CD14-positive monocyte (primary cell): ENCODE results near the gene MCF2L. TPM values are rescaled to one million over a fixed set of nuclear protein-coding genes. Genes with fewer than 3 reads are reported as not detected.

ENCODE experiments used
- DNase-seq, 3 donors: peaks; one replicate each; pipeline ENCODE4 v3.0.0-alpha.2; 2011 to 2022
- H2AFZ ChIP-seq: 2 replicates; pipeline ENCODE4 v1.6.0; 2012; ENCODE audit warnings: mild to moderate bottlenecking, low read depth, low read length, inconsistent platforms; ENCODE audit not compliant: insufficient read depth, poor library complexity, severe bottlenecking
- H3K27ac ChIP-seq, 2 donors: 1 replicate in 1 of 2; 2 replicates in 1 of 2; pipeline ENCODE4 v1.5.1; 2012 to 2013; ENCODE audit warnings: low read length in 2 of 2, control low read depth in 1 of 2, inconsistent platforms in 1 of 2, low read depth in 1 of 2, mild to moderate bottlenecking in 1 of 2
- H3K27me3 ChIP-seq, 2 donors: one replicate each; pipeline versions ENCODE4 v1.6.0 to v1.6.1; 2011 to 2013; ENCODE audit warnings: low read length in 2 of 2; ENCODE audit not compliant: control insufficient read depth in 2 of 2, insufficient read depth in 2 of 2
- H3K36me3 ChIP-seq, 2 donors: replicated peaks in 1 of 2; 1 replicate in 1 of 2; 2 replicates in 1 of 2; pipeline versions ENCODE4 v1.5.1 to v1.6.1; 2012 to 2013; ENCODE audit warnings: low read length in 2 of 2, control low read depth in 1 of 2, inconsistent platforms in 1 of 2, mild to moderate bottlenecking in 1 of 2; ENCODE audit not compliant: insufficient read depth in 2 of 2, control insufficient read depth in 1 of 2
- H3K4me1 ChIP-seq, 2 donors: 1 replicate in 1 of 2; 2 replicates in 1 of 2; pipeline versions ENCODE4 v1.5.1 to v1.6.1; 2012 to 2013; ENCODE audit warnings: low read length in 2 of 2, control low read depth in 1 of 2, inconsistent platforms in 1 of 2, mild to moderate bottlenecking in 1 of 2, moderate library complexity in 1 of 2; ENCODE audit not compliant: insufficient read depth in 2 of 2, control insufficient read depth in 1 of 2
- H3K4me2 ChIP-seq: replicated peaks from 2 replicates; pipeline ENCODE3; 2012; ENCODE audit warnings: low read length, moderate library complexity, mild to moderate bottlenecking; ENCODE audit not compliant: poor library complexity, severe bottlenecking; ENCODE audit errors: extremely low read depth
- H3K4me3 ChIP-seq, 3 experiments: fragments of 200-600 bp in 1 of 3; sonication (generic) in 1 of 3; replicated peaks in 1 of 3; 1 replicate in 2 of 3; 2 replicates in 1 of 3; pipeline ENCODE4 v1.5.1; 2011 to 2013; ENCODE audit warnings: low read length in 3 of 3, mild to moderate bottlenecking in 3 of 3, control low read depth in 2 of 3, low read depth in 2 of 3, inconsistent platforms in 1 of 3, moderate library complexity in 1 of 3
- H3K79me2 ChIP-seq: 2 replicates; pipeline ENCODE4 v1.6.0; 2012; ENCODE audit warnings: mild to moderate bottlenecking, control low read depth, inconsistent platforms, low read length, moderate library complexity; ENCODE audit not compliant: insufficient read depth
- H3K9ac ChIP-seq: 2 replicates; pipeline ENCODE4 v1.6.0; 2017; ENCODE audit warnings: low read length, mild to moderate bottlenecking; ENCODE audit not compliant: insufficient read depth, poor library complexity, severe bottlenecking
- H3K9me3 ChIP-seq, 2 donors: replicated peaks in 1 of 2; 1 replicate in 1 of 2; 2 replicates in 1 of 2; pipeline versions ENCODE4 v1.5.1 to v1.6.1; 2012 to 2013; ENCODE audit warnings: low read length in 2 of 2, control low read depth in 1 of 2; ENCODE audit not compliant: control insufficient read depth in 1 of 2, insufficient read depth in 1 of 2
- H4K20me1 ChIP-seq: 2 replicates; pipeline ENCODE4 v1.6.0; 2012; ENCODE audit warnings: mild to moderate bottlenecking, low read length, control low read depth, moderate library complexity; ENCODE audit not compliant: insufficient read depth
- H3K27ac Mint-ChIP-seq, 7 donors: one replicate each; pipeline ENCODE4 v1.8.0; 2020; ENCODE audit warnings: mild to moderate bottlenecking in 7 of 7, mixed read lengths in 7 of 7, moderate library complexity in 6 of 7, inconsistent platforms in 2 of 7
- H3K27me3 Mint-ChIP-seq, 3 donors: one replicate each; pipeline ENCODE4 v1.8.0; 2021 to 2022; ENCODE audit warnings: low read depth in 3 of 3, mild to moderate bottlenecking in 3 of 3, mixed read lengths in 3 of 3, moderate library complexity in 3 of 3, inconsistent platforms in 1 of 3
- H3K36me3 Mint-ChIP-seq, 2 donors: one replicate each; pipeline ENCODE4 v1.8.0; 2020; ENCODE audit warnings: mixed read lengths in 2 of 2, inconsistent platforms in 1 of 2, mild to moderate bottlenecking in 1 of 2
- H3K4me1 Mint-ChIP-seq: one replicate; pipeline ENCODE4 v1.8.0; 2020; ENCODE audit warnings: mild to moderate bottlenecking, mixed read lengths
- H3K4me3 Mint-ChIP-seq, 2 donors: one replicate each; pipeline ENCODE4 v1.8.0; 2020; ENCODE audit warnings: mild to moderate bottlenecking in 2 of 2, mixed read lengths in 2 of 2, moderate library complexity in 1 of 2
- H3K9me3 Mint-ChIP-seq, 7 donors: one replicate each; pipeline ENCODE4 v1.8.0; 2020 to 2022; ENCODE audit warnings: mixed read lengths in 7 of 7, mild to moderate bottlenecking in 6 of 7, moderate library complexity in 6 of 7, inconsistent platforms in 2 of 7
- CTCF ChIP-seq: fragments of 200-600 bp; IDR thresholded peaks from one replicate; pipeline ENCODE4 v1.8.0; 2022; ENCODE audit warnings: antibody characterized with exemption, mild to moderate bottlenecking
- WGBS: methylation state at CpG from one replicate; pipeline ENCODE4 v1.1.5; 2013; ENCODE audit warnings: missing lambda C conversion rate; ENCODE audit not compliant: insufficient coverage; 5-methylcytosine and 5-hydroxymethylcytosine counted together
- intact Hi-C, 2 donors: fragments of 100-400 bp; cut with micrococcal nuclease; formaldehyde crosslinking; loops; one replicate each; pipeline versions ENCODE4 v1.15.0 to v1.15.1; 2023
- polyA plus RNA-seq, 3 donors: library from polyadenylated mRNA; depleted of rRNA in 1 of 3; unstranded in 2 of 3; stranded (reverse) in 1 of 3; fragments of 300-500 nt in 2 of 3; fragments of >200 nt in 1 of 3; fragmentation: Illumina TruSeq in 2 of 3; gene quantifications; 1 replicate in 2 of 3; 2 replicates in 1 of 3; pipeline ENCODE4 v1.2.3, GENCODE V29; 2012 to 2021

Gene MCF2L
- polyA plus RNA-seq, 3 donors: not detected

- Mint-ChIP-seq H3K36me3 (no peaks in the 10 kb centered on the region), H3K27me3 (peaks cover 0 to 3% (median 2%) of the 10 kb centered on the region in 3 donors), H3K4me1 (no peaks in the 10 kb centered on the region), H3K4me3 (no peak overlapping the region), H3K9me3 (peaks cover 0 to 7% (median 0%) of the 10 kb centered on the region in 7 donors), H3K27ac (no peak overlapping the region)
- H3K79me2 ChIP-seq: no peaks in the 10 kb centered on the region
- H3K4me2 ChIP-seq: no peak overlapping the region
- H3K9me3 ChIP-seq: no peaks in the 10 kb centered on the region
- intact Hi-C loops: no loop called here
- no peaks in the 10 kb centered on the region for H3K4me1 ChIP-seq
- no peak overlapping the region for H2AFZ ChIP-seq
- WGBS: 94% methylated on average over 24 of the region's 24 CpGs
- H3K9ac ChIP-seq: no peak overlapping the region
- no peaks in the 10 kb centered on the region for H4K20me1 ChIP-seq
- H3K27me3 ChIP-seq: no peaks in the 10 kb centered on the region
- no peak for TF ChIP-seq CTCF
- DNase-seq: no peak
- H3K4me3 ChIP-seq: no peak overlapping the region
- no peak overlapping the region for H3K27ac ChIP-seq
- no peaks in the 10 kb centered on the region for H3K36me3 ChIP-seq
These were observed 116.0 kb downstream of the MCF2L start for GRCh38 chr13:113084943-113085540.

GRCh38 chr13:113086031-113086750 lies 117.2 kb downstream of the MCF2L start:
- WGBS: 87% methylated on average over 23 of the region's 32 CpGs
- no peak for DNase-seq

More at GRCh38 chr13:113086031-113086750, 117.2 kb downstream of the MCF2L start:
- Histone ChIP-seq H3K27ac (no peak overlapping the region), H3K79me2 (no peaks in the 10 kb centered on the region), H2AFZ (no peak overlapping the region), H4K20me1 (no peaks in the 10 kb centered on the region), H3K36me3 (no peaks in the 10 kb centered on the region), H3K9me3 (no peaks in the 10 kb centered on the region), H3K4me3 (no peak overlapping the region), H3K27me3 (no peaks in the 10 kb centered on the region), H3K4me2 (no peak overlapping the region), H3K4me1 (no peaks in the 10 kb centered on the region), H3K9ac (no peak overlapping the region)
- no peak overlapping the region for H3K4me3 Mint-ChIP-seq
- H3K36me3 Mint-ChIP-seq: no peaks in the 10 kb centered on the region
- H3K4me1 Mint-ChIP-seq: no peaks in the 10 kb centered on the region
- H3K27ac Mint-ChIP-seq: no peak overlapping the region
- intact Hi-C loops: no loop called here
- peaks cover 0 to 2% (median 2%) of the 10 kb centered on the region in 3 donors for H3K27me3 Mint-ChIP-seq
- H3K9me3 Mint-ChIP-seq: peaks cover 0 to 7% (median 0%) of the 10 kb centered on the region in 7 donors
- no peak for TF ChIP-seq CTCF
